HG03139 (cell line): ENCODE measurements around the gene DUSP16.
"Not testable (repeated sequence)": the region's sequence is repeated elsewhere in the genome, so short reads cannot be mapped to it uniquely, and the experiment has no call there.

Experiments
- ATAC-seq: cut with Tn5 transposase; IDR thresholded peaks from one replicate; pipeline ENCODE4 v1.9.1; 2021; ENCODE audit not compliant: unreplicated experiment

Gene DUSP16

DNA sequence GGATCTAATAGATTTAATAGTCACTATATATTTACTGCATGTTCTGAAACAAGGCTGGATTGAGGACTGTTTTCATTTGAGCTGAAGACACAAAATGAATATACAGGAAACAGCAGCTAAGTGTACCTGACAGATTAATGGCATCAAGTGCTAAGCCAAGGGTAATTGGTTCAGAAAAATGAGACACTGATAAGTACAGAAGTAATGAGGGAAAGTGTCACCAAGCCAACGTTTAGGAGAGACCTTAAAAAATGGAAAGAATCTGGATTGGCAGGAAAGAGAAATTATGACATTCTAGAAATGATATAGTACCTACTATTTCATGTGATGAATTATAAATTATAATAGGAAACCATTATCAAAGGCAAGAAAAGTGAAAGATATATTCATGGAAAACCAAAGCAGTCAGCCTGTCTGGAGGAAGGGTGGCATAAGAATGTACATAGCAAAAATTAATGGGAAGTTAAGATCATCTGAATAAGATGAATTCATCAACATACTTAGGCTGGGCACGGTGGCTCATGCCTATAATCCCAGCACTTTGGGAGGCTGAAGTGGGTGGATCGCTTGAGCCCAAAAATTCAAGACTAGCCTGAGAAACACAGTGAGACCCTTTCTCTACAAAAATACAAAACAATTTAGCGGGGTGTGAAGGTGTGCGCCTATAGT is 21.0 kb upstream of the DUSP16 start:
- ATAC-seq = no peak

DNA sequence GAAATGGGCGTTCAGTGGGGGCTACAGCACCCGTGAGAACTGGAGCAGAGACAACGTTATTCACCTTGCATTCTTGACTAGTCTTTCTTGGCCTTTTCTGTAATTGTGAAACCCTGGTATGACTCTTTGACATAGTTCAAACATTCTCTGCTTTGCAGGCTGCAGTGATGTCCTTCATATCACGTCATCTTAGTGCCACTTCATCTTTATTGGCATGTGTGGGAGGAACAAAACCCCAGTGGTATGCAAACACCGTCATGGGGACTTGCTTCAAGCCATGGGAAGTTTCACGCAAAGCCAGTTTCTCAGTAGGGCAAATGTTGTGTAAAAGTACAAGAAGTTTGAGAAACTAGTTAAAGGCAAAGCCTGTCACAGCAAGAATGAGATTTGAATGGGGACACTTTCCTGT is 20.2 kb upstream of the DUSP16 start:
- ATAC-seq = peak; percentile 85

DNA sequence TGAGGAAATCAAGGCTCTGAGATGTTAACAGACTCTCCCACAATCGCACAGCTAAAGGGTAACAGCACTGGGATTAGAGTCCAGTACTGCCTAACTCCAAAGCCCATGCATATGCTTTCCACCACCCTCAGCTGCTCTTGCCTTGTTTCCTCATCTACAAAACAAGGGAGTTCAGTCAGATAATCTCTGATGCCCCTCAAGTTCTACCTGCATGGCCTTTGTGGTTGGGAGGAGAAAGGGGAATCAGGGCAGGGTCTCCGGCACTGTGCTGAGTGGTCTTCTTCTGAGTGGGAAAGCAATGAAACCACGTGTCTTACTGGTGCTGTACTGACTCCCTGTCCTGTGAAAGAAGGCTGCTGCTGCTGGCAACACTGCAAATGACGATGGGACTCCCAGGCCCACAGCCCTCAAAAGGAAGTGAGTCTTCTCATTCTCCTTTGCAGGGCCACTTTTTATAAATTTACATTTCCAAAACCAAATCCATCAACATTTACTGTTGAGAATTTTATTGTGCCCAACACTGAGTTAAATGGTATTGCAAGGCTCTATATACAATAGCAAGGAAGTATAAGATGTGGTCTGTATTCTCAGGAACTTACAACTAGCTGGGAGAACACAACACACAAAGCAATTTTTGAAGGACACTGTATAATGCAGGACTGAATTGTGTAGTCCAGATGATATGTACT is 19.7 kb upstream of the DUSP16 start:
- ATAC-seq = no peak

DNA sequence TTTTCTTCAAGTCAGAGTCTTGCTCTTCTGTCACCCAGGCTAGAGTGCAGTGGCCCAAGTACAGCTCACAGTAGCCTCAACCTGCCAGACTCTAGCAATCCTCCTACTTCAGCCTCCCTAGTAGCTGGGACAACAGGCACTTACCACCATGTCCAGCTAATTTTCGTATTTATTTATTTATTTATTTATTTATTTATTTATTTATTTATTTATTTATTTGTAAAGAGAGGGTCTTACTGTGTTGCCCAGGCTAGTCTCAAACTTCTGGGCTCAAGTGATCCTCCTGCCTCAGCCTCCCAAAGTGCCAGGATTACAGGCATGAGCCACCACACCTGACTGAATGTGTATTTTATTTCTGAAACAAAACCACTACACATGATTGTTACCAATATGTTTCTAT is 18.1 kb upstream of the DUSP16 start:
- not testable (repeated sequence) for ATAC-seq

DNA sequence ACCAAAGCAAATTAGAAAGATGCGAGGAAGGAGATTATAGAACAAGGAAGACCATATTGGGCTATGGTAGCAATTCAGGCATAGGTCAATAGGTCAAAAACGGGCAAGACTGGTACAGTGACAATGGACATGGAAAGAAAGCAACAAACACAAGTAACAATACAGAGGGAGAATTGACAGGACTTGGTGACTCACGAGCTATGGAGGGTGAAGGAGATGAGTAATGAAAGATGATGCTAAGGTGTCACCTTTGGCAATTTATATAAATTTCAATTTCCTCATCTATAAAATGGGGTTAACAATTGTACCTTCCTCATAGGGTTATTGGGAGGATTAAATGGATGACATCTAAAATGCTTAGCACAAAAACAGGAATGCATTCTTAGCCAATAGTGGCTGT is 15.1 kb upstream of the DUSP16 start:
- ATAC-seq = no peak

DNA sequence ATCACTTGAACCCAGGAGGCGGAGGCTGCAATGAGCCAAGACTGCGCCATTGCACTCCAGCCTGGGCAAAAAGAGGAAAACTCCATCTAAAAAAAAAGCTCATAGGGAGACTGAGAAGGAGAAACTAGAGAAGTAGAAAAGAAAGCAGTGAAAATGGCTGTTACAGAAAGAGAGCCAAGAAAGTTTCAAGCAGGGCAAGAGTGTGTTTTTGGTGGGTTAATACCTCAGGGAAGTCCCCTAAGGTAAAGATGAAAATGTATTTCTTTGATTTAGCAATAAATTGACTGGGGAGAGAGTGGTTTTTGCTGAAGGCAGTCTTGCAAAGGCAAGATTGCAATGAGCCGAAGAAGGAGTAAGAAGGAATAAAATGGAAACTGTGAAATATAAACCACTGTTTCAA is 10.0 kb upstream of the DUSP16 start:
- no peak for ATAC-seq

DNA sequence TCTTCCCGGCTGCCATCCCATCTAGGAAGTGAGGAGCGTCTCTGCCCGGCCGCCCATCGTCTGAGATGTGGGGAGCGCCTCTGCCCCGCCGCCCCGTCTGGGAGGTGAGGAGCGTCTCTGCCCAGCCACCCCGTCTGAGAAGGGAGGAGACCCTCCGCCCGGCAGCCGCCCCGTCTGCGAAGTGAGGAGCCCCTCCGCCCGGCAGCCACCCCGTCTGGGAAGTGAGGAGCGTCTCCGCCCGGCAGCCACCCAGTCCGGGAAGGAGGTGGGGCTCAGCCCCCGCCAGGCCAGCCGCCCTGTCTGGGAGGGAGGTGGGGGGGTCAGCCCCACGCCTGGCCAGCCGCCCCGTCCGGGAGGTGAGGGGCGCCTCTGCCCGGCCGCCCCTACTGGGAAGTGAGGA is 3.3 kb upstream of the DUSP16 start:
- ATAC-seq = not testable (repeated sequence)

DNA sequence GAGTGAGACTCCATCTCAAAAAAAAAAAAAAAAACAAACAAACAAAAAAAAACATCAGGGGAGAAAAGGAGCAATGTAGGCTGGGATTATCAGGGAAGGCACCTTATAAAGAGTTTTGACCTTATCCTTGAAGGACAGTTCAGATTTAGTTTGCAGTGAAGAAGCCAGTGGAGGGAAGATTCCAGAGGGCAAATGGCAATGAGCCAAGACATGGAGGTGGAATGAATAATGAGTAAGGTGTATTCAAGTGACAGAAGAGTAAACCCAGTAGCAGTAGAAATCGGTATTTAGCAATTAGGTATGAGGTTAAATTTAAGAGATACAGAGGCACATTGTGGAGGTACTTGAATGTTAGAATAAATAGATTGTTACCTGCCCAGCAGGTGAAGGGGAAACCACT is 2.2 kb upstream of the DUSP16 start:
- no peak for ATAC-seq

DNA sequence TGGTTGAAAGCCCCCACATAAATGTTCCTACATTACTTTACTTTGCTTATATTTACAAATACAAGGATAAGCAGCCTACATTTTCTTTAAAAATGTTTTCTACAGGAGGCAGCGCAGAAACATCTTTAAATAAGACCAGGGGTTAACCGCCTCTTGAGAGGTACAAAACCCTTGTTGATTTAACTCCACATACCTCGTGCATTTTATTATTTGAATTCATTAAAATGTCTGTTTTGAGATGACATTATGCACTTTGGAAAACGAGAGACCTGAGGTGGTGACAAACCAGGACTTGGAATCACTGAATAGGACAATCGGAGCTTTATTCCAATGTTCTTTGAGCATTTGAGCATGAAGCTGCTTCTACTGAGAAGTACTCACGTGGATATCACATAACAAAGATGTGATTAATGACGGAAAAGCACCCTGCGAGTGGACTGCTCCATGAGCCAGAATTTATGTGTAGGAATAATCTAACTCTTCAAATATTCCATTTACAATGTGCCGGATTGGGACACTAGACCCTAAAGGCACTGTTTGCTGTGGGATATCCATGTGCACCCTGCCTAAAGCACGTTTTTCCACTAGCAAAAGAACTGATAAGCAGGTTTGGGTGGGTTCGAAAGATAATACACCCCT is 746 bp upstream of the DUSP16 start:
- ATAC-seq = no peak

DNA sequence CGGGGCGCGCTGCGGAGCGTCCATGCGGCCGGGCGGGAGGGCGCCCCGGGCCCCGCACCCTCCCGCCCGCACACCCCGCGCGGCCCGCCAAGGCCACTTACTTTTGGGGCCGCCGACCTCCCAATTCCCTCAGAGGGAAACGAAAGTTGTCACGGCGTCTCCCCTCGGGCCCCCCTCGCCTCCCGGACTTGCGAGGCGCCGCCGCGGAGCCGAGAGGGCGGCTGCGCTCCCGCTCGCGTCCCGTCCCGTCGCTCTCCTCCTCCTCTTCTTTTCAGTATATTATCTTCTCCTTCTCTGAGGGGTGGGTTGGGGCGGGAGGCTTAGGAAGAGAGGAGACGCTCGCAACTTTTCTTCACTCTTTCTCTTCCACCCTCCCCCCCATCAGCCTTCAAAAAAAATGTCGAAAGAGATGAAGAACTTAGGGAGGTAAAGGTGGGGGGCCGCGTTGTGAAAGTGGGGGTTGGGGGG is 613 bp downstream of the DUSP16 start:
- ATAC-seq = no peak

DNA sequence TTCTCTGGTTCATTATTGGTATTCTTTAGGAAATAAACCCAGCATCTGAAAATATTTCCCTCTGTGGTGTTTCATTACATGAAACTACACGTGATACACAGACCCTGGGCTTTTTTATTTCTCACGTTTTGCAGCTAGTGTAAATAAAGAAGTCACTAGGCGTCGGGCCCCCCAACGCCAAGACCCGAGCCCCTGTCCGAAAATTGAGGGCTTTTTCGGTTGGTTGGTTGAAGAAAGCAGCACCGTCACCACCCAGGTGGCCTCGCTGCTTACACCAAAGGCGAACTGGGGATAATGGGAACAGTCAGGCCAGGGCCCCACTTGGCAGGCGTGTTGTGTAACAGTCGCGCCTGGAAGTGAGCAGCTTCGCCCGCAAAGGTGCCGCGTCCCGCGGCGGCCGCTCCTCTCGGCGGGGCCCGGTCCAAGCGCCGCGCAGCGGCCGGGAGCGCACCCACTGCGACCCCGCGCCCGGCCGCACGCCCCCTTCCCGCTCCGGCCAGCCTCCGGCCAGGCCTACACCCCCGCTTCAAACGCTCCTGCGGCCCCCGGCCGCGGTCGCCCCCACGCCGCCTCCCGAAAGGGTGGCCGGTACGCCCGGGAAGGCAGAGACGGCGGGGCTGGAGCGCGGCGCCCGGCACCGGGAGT is 1.2 kb downstream of the DUSP16 start:
- ATAC-seq = no peak

DNA sequence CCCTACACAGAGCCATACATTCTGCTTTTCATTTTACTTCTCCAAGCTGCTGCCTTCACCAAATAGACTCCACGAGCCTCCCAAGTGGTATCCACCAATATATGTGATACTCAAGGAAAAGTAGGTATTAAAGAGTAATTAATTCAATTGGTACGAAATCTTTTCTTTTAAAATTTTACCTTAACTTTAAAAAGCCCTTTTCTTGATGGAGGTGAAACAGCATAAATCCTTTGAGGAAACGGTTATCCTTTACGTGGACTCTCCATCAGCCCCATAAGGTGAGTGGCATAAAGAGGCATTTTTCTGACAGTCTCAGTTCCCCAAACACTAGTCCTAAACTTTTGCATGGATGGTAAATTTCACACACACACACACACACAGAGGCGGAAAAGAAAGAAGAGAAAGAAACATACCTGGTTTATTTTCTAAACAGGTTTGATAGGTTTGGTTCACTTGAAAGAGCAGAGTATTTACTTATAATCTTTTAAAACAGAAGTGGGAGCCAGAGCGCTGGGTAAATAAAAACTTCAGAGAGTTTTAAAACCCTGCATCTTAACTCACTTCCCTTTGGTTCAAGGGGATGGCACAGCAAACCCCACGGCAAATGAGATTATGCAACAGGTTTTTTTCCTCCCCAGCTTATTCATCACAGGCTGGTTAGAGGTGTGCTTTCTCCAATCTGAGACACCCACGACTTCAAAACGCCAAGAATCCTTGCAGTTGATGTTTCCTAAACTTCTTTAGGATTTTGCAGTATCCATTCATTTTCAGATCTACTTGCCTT is 1.9 kb downstream of the DUSP16 start:
- no peak for ATAC-seq

DNA sequence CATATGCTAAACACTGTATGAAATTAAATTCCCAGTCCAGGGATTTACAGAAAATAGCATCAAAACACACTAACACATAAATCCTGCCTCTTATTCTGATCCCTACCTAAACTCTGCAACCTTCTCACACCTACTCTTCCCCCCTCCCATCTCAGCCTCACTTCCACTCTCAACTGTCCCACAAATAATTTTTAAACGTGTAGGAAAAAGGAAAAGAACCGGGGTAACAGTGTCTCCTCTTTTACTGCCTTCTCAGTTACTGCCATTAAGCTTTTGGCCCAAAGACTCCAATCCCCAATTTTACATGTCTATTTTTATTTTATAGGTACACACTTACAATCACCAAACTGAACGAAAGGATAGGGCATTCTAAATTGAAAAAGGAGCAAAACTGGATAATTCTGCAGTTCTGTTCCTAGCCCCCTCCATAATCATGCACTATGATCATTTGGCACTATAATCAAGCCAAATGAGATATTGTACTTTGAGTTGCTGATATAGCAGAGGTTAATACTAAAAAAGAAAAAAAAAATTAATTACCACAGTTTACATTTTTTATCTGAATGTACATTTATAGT is 2.9 kb downstream of the DUSP16 start:
- no peak for ATAC-seq

DNA sequence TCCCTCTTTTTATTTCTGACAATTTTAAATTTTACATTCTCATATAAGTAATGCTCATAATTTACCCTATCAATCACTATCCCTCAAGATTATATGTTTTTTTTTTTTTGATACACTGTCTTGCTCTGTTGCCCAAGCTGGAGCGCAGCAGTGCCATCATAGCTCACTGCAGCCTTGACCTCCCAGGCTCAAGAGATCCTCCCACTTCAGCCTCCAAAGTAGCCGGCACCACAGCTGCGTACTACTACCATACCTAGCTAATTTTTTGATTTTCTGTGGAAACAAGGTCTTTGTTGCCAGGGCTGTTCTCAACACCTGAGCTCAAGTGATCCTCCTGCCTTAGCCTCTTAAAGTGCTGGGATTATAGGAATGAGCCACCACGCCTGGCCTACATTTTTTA is 4.4 kb downstream of the DUSP16 start:
- no peak for ATAC-seq

DNA sequence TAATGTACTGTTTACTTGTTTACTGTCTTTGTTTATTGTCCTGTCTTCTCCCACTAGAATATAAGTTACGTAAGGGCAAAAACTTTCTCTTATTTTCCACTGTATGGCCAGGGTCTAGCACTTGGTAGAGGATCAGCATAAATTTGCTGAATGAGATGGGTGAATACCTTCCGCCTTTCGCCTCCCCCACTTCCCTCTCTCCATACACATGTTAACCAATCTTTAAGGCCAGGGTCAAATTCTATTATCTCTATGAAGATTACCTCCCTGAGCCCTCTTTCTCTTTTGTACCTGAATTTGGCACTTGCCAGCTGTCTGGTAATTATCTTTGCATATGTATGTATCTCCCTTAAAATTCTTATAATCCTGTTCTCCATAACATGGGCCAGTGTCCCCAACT is 4.9 kb downstream of the DUSP16 start:
- ATAC-seq = no peak

DNA sequence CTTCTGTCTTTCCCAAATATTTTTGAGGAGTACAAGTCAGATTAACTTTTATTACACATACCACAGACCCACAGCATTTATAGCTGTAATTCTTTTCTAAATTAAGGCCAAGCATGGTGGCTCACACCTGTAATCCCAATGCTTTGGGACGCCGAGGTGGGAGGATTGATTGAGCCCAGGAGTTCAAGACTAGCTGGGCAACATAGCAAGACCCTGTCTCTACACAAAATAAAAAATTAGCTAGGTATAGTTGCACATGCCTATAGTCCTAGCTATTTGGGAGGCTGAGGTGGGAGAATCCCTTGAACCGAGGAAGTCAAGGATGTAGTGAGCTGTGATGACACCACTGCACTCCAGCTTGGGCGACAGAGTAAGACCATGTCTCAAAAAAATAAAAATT is 7.0 kb downstream of the DUSP16 start:
- ATAC-seq = no peak

DNA sequence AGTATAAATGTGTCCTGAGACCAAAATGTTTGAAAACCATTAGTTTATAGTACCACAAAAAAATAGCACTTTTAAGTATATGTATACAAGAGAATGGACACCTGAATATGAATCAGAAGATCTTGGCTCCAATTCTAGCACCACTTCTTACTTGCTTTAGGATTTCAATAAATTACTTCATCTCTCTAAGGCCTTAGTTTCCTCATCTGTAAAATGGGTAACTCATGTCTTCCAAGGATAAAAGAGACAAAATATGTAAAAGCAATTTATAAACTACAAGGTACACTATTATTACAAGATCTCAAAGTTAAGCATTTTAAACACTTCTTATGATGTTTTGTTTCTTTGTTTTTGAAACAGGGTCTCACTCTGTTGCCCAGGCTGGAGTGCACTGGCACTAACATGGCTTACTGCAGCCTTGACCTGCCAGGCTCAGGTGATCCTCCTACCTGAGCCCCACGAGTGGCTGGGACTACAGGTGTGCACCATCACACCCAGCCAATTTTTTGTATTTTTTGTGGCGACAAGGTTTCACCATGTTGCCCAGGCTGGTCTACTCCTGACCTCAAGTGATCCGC is 9.4 kb downstream of the DUSP16 start:
- no peak for ATAC-seq

DNA sequence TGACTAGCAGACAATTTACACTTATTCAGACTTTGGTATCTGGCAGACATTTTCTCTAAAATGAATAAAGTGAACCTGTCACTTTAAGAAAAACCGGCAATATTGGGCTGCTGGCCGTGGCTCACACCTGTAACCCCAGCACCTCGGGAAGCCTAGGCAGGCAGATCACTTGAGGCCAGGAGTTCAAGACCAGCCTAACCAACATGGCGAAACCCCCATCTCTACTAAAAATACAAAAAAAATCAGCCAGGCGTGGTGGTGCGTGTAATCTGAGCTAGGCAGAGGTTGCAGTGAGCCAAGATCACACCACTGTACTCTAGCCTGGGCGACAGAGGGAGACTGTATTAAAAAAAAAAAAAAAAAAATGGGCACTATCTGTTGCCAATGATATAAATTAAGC is 11.5 kb downstream of the DUSP16 start:
- ATAC-seq = no peak

DNA sequence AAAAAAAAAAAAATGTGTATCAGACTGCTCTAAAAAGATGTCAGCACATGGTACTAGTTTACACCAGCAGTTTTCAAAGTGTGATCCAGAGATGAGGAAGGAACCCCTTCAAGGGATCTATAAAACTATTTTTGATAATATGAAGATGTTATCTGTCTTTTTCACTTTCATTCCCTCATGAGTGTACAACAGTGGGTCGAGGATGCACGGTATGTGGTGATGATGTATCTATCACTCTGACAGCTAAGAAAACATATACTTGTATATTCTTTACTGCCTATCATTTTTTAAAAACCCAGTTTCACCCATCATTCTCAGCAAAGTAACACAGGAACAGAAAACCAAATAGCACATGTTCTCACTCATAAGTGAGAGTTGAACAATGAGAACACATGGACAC is 12.4 kb downstream of the DUSP16 start:
- no peak for ATAC-seq

DNA sequence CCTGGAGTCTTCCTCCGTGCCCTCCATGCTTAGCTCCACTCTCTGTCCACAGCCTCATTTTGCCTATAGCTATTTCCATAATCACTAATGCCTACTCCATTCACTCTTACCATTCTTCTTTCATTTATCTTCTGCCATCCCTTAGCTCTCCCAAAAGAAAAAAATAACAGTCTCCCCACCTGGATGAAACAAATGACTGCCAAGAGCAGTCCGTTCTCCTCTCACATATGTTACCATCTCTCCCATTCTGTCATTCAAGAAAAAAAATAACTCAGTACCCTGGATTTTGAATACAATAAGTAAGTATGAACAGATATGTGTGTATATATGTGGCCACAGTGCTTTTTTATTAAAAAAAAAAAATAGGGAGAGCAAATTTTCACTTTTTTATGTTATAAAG is 13.2 kb downstream of the DUSP16 start:
- no peak for ATAC-seq
